Activated CD4-positive, alpha-beta T cell treated with anti-CD3 and anti-CD28 coated beads, Interleukin-2, amount 50 U/mL, for 16 hours (primary cell): Measurements from ENCODE around the gene TMEM201.
"Not testable (repeated sequence)": the region's sequence is repeated elsewhere in the genome, so short reads cannot be mapped to it uniquely, and the experiment has no call there.

Source experiments
- DNase-seq: peaks from one replicate; pipeline ENCODE4 v3.0.0-alpha.2; 2020

TMEM201 gene, protein sequence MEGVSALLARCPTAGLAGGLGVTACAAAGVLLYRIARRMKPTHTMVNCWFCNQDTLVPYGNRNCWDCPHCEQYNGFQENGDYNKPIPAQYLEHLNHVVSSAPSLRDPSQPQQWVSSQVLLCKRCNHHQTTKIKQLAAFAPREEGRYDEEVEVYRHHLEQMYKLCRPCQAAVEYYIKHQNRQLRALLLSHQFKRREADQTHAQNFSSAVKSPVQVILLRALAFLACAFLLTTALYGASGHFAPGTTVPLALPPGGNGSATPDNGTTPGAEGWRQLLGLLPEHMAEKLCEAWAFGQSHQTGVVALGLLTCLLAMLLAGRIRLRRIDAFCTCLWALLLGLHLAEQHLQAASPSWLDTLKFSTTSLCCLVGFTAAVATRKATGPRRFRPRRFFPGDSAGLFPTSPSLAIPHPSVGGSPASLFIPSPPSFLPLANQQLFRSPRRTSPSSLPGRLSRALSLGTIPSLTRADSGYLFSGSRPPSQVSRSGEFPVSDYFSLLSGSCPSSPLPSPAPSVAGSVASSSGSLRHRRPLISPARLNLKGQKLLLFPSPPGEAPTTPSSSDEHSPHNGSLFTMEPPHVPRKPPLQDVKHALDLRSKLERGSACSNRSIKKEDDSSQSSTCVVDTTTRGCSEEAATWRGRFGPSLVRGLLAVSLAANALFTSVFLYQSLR

DNA sequence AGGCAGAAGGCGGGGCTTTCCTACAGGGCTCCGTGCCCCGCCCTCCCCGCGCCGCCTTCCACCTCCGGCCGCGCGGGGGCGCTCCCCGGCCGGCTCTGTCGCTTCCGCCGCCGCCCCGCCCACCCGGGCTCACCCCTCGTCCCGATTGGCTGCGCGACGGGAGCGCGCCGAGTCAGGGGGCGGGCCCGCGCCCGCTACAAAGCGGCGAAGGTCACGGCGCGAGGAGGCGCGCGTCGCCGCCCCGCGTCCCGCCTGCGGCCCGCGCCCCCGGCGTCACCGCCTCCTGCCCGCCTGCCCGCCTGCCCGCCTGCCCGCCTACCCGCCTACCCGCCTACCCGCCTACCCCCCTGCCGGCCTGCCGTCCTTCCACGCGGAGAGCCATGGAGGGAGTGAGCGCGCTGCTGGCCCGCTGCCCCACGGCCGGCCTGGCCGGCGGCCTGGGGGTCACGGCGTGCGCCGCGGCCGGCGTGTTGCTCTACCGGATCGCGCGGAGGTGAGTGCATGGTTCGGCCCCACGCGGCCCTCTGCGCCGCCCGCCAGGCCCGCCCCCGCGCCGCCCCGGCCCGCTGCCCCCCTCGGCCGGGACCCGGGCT, at the start of gene TMEM201:
TMEM201 (plus strand) TSS at position 361 of the 593 bp plus-strand sequence; CDS start at position 381, 20 bp downstream.
- peak; percentile 94 for DNase-seq

DNA sequence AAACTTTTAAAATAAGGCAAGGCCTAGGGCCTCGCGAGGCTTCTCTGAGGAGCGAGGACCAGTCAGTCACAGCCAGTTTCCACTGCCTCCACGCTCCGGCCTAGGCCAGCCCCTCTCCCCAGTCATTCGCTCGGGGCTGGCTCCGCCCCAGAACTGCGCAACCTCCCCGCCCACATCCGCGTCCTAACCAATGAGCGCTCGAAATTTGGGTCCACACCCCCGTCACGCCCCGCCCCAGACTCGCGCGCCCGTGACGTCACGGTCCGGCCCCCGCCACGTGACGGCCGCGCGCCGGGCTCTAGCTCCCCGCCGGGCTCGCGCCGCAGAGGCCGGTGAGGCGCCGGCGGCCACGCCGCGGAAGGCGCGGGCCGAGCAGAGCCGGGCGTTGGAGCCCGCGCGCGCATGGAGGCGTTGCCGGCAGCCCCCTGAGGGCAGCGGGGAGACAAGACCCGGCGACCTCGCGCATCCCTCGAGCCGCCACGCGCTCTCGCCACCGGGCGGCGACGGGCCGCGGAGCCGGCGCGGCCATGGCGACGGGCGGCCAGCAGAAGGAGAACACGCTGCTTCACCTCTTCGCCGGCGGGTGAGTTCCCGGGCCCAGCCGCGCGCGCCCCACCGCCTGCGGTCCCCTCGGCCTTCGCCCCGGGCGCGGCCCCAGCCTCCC, 49.4 kb upstream of the TMEM201 start, which contains the start of gene SLC25A33:
SLC25A33 (plus strand) TSS at position 301 of the 664 bp plus-strand sequence; CDS start at position 528, 227 bp downstream.
- DNase-seq, result peak; percentile 99

DNA sequence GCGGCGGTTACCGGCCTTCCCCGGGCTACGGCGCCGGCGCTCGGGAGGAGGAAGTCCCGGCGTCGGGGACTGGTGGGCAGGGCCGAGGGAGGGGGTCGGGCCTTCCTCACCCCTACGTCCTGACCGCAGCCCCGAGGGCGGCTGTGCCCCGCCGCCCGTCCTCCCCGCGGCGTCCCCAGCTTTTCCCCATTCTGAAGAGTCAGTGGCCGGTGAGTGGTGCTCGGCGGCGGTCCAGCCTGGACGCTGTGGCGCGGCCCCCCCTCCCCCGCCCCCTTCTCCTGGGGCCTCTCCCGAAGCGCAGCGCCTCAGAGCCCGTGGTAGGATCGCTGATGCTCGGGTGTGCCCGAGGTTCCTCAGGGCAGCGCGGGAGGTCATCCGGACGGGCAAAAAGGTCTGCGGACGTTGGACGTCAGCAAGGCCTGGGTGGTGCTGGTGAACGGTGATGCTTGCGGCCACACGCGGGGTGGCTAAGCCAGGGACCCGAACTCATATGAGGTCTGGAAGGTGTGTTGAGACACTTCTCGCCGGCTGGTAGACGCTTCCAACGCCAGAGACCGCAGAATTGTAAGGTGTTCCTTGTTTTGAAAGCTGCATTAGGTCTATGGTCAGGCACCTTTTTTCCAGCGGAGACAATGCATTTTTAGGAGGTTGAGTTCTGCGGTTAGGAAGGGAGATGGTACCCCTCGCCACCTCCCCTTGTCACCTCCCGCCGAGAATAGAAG, 48.7 kb upstream of the TMEM201 start:
- DNase-seq, result peak; percentile 35

DNA sequence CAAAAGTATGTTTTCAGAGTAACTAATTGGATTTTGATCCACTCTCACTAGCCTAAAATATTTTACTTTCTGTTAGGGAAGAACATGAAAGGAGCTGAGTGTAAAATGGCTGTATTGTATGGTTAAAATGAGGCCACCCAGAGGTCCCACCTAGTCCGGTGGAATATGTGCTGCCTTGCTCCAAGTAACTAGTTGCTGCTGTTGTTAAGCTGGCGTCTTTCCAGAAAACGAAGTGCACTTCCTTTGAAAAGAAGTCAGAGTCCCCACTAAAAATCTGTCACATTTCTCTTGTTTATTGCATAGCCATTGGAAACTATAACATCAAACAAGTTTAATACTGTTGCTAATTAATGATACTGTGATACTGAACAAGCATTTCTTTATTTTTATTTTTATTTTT, 46.3 kb upstream of the TMEM201 start:
- DNase-seq, result no peak

DNA sequence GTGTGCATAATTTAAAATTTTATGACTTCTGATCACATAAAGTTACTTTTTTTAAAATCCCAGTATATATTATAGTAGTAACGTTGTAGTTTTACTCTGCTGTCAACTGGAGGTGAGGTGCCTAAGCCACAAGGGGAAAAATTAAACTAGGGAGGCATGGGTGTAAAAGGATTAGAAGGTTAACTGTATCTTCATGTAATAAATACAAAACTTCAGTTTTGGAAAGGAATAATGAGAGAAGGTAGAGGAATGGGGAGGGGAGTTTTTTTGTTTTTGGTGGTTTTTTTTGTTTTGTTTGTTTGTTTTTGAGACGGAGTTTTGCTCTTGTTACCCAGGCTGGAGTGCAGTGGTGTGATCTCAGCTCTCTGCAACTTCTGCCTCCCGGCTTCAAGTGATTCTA, 43.8 kb upstream of the TMEM201 start:
- no peak for DNase-seq

DNA sequence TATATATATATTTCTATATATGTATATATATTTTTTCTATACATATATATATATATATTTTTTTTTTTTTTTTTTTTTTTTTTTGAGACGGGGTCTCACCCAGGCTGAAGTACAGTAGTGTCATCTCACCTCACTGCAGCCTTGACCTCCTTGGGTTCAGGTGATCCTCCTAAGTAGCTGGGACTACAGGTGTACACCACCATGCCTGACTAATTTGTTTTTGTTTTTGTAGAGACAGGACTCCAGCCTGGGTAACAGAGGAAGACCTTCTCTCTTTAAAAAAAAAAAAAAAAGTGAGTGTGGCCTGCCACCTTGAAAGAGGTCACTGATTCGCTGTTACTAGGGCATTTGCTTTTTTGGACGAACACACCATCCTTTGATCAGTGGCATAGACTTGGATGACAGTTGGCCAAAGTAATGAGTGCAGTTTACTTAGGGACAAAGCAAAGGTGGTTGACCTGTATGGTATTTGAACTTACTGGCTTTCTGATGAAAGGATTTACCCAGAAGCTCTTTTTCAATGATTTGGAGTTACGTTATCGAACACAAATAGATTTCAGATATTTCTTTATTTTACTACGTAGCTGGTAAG, 38.7 kb upstream of the TMEM201 start:
- DNase-seq, result no peak

DNA sequence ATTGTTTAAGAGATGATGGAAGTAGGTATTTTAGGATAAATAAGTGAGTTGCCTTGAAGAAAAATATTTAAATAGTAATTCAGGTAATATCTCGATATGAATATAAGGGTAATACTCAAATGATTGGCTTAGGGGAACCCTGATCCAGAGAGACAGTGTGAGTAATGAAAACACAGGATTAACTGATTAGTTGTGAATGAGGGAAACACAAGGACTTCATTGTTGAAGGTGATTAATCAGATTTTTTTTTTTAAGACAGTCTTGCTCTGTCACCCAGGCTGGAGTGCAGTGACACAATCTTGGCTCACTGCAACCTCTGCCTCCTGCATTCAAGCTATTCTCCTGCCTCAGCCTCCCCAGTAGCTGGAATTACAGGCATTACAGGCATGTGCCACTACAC, 36.7 kb upstream of the TMEM201 start:
- DNase-seq, result no peak

DNA sequence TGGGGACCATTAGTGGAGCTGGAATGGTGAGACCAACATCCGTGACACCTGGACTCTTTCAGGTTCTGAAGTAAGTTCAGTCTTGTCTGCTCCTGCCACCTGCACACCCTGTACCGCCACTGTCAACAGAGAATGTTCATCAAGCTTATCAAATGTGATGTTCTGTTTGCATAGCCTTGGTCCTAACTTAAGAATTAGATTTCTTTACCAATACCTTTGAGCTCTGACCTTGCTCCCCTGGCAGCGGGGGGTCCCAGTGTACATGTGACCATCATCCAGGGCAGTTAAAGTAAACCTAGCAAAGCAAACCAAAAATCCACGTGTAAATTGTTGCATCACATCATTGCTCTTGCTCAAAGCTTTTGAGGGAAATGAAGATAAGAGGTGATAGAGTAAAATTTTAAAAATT, 35.0 kb upstream of the TMEM201 start:
- DNase-seq, result no peak

DNA sequence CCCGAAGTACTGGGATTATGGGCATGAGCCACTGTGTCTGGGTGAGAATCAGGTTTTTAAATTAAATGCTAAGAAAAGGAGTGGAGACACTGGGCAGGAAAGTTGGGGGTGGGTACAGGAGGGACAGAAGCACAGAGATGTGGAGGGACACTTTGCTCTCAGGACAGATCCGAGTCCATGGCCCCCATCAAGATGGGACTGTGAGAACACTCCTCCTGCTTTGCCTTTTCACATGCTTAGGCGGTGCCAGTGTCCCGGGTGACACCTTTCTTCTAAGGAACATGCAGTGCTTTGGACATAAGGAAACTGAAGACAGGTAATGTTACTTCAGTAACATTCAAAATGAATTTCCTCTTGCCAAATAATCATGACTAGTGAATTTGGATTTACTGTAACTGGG, 32.8 kb upstream of the TMEM201 start:
- no peak for DNase-seq

DNA sequence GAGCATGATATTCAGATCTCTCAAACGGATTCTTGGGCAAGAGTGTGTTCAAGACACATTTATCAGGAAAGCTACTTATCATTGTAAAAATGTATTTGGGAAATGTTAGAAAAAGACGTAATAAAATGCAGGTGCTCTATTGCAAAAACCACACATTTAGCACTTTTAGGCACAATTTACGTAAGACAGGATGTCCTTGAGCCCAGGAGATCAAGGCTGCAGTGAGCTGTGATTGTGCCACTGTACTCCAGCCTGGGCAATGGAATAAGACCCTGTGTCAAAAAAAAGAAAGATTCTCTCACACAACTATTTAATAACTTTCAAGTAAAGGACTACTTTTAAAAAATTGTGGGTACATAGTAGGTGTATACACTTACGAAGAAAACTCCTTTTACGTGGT, 31.1 kb upstream of the TMEM201 start:
- no peak for DNase-seq

DNA sequence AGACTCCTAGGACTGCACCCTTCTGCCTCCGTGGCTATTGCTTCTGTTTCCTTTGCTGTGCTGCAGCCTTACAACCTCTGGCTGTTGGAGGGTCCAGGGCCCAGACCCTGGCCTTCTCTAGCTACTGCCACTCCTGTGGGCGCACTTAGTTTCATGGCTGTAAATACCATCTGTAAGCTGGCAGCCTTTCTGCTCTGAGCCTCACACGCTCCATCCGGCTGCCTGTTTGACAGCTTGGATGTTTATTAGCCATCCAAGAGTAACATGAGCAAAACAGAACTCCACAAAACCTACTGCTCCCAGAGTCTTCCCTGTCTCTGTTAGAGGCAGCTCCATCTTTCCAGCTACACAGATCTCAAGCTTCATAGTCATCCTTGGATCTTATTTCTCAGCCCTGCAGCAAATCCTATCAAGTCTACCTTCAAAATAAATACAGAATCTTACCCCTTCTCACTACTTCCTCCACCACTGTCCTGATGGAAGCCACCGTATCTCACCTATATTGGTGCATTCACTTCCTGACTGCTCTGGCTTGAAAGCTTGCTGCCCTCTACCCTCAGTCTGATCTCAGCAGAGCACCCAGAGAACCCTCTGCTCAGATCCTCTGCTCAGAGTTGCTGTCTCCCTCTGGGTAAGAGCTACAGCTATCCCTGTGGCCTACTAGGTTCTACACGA, 30.3 kb upstream of the TMEM201 start:
- DNase-seq, result no peak

DNA sequence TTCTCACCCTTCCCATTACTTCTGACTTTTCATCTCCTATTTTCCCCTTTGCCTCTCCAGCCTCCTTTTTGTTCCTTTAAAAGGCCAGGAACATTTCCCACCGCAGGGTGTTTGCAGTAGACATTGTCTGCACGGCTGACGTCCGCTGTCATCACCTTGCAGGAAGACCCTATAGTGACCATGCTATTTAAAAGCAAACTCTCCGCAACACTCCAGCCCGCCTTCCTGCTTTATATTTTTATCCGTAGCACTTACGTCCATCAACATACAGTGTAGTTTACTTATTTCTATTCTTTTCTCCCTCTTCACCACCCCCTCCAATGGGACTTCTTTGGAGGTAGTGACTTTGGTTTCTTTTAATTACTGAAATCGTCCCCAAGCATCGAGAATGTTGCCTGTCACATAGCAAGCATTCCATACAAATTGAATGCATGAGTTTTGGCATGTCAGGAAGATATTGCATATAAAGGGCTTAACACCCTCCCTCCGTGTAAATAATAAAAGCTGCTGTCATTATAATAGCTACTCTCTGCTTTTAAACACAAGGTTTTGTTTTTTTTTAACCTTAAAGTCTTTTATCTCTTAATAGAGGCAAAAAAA, 29.7 kb upstream of the TMEM201 start:
- DNase-seq, result no peak

DNA sequence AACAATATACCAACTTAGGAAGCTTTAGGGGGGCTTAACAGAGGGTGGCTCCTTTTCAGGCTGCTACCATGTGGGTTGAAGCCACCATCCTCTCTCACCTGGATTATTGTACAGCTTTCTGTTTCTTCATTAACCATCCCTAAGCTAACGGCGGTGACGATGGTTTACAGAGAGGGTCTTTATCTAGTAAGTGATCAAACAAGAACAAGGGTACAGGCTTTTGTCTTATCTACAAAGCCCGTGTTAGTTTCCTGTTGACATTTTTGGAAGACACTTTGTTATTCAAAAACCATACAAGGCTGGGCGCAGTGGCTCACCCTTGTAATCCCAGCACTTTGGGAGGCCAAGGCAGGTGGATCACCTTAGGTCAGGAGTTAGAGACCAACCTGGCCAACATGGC, 29.0 kb upstream of the TMEM201 start:
- DNase-seq, result no peak

DNA sequence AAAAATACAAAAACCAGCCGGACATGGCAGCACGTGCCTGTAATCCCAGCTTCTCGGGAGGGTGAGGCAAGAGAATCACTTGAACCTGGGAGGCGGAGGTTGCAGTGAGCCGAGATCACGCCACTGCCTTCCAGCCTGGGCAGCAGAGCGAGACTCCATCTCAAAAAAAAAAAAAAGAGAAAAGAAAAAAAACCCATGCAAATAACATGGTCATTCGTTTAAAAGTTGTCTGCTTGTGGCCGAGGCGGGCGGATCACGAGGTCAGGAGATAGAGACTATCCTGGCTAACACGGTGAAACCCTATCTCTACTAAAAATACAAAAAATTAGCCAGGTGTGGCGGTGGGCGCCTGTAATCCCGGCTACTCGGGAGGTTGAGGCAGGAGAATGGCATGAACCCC, 28.6 kb upstream of the TMEM201 start:
- not testable (repeated sequence) for DNase-seq

DNA sequence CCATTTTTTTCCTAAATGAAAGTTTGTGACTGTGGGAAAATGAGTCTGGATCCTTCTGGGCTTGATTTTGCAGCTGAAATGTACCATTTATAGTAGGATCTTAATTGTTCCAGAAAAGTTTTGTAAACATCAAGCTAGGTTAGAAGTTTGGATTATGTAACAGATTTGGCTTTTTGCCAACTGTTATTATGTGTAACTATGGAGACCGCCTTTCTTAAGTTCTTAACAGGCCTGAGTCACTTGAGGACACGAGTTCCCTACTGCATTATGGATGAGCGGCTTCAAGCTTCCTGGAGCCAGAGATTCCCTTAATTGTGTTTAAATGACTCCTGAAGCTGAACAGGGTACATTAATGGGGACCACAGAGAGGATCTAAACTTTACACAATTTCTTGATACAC, 27.3 kb upstream of the TMEM201 start:
- DNase-seq, result no peak

DNA sequence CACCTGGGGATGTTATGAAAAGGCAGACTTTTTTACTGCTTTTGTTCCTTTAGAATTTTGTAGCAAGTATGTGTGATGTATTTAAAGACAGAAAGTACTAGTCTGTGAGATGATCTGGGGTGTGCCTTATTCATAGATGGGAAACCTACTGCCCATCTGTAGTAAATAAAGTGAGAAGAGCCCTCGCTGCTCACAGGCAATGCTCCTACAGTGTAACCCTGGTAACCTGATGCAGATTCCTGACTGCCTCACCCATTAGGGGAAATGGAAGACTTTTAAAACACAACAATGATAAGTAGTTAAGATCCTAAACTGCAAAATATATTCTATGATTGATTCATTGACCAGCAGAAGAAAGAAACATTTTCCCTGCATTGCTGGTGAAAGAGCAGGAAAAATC, 19.4 kb upstream of the TMEM201 start:
- DNase-seq, result no peak

DNA sequence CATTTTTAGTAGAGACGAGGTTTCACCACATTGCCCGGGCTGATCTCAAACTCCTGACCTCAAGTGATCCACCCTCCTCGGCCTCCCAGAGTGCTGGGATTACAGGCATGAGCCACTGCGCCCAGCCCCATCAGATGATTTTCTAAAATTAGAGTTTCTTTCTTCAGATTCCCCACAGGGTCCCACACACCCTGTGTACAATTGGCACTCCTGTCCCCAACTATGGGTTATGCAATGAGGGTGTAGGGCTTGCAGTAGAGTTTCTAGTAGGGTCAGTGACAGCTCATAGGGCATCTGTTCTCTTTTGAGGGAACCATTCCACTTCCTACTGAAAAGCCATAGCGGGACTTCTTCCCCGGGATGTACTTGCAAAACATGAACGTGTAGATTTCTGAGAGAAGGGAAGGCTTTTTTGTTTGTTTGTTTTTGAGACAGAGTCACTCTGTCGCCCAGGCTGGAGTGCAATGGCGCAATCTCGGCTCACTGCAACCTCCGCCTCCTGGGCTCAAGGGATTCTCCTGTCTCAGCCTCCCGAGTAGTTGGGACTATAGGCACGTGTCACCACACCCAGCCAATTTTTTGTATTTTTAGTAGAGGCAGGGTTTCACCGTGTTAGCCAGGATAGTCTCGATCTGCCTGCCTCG, 17.7 kb upstream of the TMEM201 start:
- not testable (repeated sequence) for DNase-seq

DNA sequence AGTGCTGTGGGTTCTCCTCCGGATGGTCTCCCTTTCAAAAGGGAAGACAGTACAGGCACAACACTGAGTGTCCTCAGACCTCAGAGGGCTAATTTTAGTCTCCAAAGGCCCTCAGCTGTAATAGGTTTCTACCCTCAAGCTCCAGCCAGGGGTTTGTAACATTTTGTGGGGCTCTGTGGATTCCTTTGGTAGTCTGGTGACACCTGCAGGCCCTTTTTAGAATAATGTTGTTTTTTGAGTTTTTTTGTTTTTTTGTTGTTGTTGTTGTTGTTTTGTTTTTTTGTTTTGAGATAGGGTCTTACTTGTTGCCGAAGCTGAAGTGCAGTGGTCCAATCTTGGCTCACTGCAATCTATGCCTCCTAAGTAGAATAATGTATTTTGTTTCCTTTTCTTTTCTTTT, 15.0 kb upstream of the TMEM201 start:
- no peak for DNase-seq

DNA sequence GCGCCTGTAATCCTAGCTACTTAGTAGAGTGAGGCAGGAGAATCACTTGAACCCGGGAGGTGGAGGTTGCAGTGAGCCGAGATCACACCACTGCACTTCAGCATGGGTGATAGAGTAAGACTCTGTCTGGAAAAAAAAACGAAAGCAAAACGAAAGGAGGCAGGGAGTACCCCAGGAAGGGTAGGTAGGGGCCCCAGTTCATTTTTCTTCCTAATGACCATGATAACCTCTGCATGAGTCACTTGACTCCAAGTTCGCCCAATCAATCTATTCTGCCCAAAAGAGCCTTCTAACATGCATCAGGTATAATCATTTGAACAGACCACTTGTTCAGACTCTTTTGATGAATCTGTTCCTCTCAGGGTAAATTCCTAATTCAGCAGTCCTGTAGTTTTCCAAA, 13.2 kb upstream of the TMEM201 start:
- no peak for DNase-seq

DNA sequence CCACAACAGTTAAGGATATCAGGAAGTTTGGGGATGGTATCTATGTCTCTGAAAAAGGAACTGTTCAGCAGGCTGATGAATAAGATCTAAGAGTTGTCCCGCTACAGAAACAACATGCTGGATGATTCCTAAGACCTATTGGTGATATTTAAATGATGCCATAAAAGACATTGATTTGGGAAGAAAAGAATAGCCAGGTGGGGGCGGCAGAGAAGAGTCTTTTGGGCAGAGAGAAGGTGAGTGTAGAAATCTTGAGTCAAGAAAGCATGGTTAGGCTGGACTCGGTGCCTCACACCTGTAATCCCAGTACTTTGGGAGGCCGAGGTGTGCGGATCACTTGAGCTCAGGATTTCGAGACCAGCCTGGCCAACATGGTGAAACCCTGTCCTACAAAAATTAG, 11.8 kb upstream of the TMEM201 start:
- no peak for DNase-seq

DNA sequence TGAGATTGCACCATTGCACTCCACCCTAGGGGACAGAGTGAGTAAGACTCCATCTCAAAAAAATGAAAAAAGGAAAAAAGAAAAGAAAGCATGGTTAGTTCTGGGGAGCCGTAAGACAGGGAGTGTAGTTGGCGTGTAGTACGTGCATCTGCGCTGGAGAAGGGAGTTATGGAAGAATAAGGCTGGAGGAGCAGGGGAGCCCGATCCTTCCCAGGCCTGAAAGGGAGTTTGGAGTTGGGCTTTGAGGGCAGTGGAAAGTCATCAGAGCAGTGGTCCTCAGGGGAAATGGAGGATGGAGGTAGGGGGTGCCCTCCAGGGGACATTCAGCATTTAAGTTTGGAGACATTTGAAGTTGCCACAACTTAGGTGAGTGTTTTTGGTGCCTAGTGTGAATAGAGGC, 11.3 kb upstream of the TMEM201 start:
- no peak for DNase-seq
